ENCODE measurements around the gene ADARB2.

ADARB2 gene

DNA sequence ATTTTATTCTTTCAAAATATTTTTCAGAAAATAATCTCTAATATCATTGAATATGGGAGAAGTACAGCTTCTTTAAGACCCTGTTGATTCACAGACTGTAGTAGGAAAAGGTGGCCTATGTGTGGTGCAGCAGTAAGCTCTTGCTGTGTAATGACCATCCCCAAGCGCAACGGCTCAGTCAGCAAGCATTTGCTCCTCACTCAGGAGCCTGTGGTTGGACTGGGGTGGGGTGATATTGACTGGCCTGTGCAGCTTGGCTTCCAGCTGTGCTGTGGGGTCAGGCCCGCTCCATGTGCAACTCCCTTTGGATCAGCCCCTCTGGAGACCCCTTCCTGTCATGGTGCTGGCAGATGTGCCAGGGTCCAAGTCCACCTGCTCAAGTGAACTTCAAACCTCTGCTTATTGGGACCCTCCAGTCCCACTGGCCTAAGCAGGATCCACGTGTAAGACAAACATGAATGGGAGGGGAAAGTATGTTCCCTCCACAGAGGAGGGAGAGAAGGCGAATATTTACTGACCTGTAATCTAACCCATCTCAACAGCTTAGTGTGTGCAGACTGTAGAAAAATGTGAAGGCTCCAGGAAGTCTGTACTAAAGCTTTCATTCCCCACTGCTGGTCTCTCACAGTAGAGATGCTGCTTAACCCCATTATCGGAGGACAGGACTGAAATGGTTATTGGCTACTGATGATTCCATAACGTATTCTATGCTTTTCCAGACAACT is 441.4 kb downstream of the ADARB2 start:
- DNase-seq (ENCODE audit: low read depth), result no peak
- H3K4me3 ChIP-seq (ENCODE audit: control insufficient read depth, low read depth, low read length), result no peak overlapping the region
- TF ChIP-seq, protein P1, sequence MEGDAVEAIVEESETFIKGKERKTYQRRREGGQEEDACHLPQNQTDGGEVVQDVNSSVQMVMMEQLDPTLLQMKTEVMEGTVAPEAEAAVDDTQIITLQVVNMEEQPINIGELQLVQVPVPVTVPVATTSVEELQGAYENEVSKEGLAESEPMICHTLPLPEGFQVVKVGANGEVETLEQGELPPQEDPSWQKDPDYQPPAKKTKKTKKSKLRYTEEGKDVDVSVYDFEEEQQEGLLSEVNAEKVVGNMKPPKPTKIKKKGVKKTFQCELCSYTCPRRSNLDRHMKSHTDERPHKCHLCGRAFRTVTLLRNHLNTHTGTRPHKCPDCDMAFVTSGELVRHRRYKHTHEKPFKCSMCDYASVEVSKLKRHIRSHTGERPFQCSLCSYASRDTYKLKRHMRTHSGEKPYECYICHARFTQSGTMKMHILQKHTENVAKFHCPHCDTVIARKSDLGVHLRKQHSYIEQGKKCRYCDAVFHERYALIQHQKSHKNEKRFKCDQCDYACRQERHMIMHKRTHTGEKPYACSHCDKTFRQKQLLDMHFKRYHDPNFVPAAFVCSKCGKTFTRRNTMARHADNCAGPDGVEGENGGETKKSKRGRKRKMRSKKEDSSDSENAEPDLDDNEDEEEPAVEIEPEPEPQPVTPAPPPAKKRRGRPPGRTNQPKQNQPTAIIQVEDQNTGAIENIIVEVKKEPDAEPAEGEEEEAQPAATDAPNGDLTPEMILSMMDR (conservative IDR thresholded peaks at IDR 0.05; ENCODE audit: control insufficient read depth, insufficient read depth, low read depth, low read length), result no peak

DNA sequence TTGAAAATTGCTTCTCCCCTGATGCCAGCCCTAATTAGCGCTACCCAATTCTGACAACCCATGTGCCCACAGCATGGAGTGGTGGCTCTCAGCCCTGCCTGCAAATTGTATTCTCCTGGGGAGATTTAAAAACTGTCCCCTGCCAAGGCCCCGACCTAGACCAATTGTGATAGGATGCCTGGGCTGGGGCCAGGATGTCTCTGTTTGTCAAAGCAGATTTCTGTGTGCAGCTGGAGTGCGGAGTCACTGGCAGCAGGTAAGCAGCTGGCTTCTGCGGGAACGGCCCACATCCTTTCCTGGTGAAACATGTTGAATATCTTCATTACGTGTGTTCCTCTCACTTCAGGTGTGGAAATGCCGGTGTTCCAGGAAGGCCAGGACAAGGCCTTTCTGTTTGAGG is 442.6 kb downstream of the ADARB2 start:
- no peak for DNase-seq (ENCODE audit: low read depth)
- TF ChIP-seq, protein P1 (conservative IDR thresholded peaks at IDR 0.05; ENCODE audit: control insufficient read depth, insufficient read depth, low read depth, low read length), result no peak

DNA sequence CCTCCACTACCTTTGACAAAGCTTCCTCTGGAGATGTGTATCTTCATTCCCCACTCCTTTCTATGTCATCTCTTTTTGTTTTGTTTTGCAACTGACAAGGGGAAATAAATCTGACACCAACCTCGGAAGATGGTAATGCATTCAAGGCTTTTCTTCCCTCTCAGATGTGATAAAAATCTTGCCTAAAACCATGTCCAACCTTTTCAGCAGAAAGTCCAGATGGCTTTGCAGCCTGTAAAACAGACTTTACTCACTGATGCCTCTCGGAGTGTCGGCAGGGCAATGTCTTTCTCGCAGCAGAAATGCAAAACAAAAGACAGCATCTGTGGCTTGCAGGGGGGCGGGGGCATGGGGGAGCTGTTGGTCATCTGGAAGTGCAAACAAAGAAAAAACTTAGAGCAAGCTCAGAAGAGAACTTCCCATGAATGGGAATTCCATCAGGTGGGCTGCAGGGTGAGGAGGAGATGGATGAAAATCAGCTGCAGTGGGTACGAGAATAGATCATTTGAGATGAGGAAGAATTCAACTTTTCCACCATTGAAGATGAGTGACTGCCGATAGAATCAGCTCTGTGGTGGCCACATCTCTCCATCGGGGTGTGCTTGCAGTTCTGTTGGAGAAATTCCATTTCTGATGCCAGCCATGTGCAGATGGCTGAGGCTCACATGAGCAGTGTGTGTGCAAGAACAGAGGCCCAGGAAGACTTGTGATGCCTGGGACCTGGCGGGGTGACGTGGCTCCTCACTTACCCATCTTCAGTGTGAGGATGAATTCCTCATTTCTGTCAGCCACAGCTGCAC is 443.5 kb downstream of the ADARB2 start:
- DNase-seq (ENCODE audit: low read depth), result no peak
- TF ChIP-seq, protein P1 (conservative IDR thresholded peaks at IDR 0.05; ENCODE audit: control insufficient read depth, insufficient read depth, low read depth, low read length), result no peak
- no peak overlapping the region for H3K4me3 ChIP-seq (ENCODE audit: control insufficient read depth, low read depth, low read length)

More for the DNA sequence above, 442.6 kb downstream of the ADARB2 start:
- H3K4me3 ChIP-seq (ENCODE audit: control insufficient read depth, low read depth, low read length), result no peak overlapping the region

DNA sequence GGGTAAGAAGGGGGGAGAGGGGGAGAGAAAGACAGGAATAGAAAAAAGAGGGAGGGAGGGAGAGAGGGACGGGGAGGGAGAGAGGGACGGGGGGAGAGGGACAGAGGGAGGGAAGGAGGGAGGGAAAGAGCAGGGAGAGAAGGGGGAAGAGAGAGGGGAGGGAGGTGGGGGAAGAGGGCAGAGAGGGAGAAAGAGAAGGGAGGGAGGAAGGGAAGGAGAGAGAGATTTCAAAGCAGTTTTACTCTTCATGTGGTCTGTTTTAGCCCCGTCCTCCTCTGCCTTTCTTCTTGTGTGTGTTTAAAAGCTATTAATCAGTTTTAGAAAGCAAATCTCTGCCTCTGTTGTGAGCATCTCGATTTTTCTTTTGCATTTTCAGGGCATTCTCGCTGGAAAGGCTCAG is 444.2 kb downstream of the ADARB2 start:
- no peak for DNase-seq (ENCODE audit: low read depth)
- TF ChIP-seq, protein P1 (conservative IDR thresholded peaks at IDR 0.05; ENCODE audit: control insufficient read depth, insufficient read depth, low read depth, low read length), result no peak
- no peak overlapping the region for H3K4me3 ChIP-seq (ENCODE audit: control insufficient read depth, low read depth, low read length)

DNA sequence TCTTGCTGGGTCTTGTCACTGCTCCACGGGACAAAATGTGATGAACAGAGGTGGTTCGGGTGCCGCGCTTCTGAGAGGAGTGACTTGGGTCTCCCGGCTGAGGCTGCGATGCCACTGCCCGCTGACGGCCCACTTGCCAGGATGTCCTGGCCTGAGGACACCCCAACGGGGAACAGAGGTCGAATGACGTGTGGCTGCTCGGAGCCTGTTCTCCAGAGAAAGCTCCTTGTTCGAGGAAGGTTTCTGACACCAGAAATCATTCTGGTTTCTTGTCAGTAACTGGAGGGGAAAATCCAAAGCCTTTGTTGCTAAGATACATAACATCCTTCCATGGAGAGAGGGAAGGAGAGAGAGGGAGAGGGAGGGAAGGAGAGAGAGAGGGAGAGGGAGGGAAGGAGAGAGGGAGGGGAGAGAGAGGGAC is 444.7 kb downstream of the ADARB2 start:
- TF ChIP-seq, protein P1 (conservative IDR thresholded peaks at IDR 0.05; ENCODE audit: control insufficient read depth, insufficient read depth, low read depth, low read length), result no peak
- H3K4me3 ChIP-seq (ENCODE audit: control insufficient read depth, low read depth, low read length), result no peak overlapping the region
- no peak for DNase-seq (ENCODE audit: low read depth)

DNA sequence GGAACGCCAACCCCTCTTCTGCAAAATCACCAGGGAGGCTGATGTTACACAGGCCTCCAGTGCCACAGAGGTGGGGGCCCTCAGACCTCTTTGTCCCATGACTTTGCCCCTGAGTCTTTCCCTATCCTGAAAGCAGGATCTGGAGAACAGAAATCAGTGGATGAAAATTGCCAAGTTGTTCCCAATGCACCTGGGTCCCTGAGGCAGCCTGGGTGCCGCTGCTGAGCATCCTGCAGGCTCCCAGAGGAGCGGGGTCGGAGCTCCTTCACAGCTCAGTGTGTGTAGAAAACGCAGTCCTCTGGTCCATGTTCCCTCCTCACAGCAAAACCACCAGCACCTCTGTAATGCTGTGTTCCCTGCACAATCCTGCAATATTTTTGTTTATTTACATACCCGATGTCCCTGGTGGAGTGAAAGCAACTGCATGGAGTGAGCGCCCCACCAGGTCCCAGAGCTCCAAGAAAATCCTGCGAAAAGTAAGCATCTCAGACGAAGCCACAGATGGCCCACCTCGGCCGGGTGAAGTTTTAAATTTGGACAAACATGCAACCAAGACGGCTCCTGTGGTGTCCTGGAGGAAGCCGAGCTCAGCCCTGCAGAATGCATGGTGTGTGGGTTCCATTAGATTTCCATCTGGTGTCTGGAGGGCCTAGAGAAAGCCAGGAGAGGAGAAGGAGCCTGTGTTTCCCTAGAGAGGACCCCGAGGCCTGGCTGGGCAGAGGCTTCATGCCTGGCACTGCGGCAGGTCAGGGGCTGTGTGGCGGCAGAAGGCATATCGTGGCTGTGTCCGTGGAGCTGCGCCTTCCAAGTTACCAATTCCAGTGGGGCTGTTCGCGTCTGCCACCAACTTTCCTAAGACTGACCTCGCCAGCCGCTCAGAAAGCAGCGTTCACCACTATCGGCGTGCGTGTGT is 445.9 kb downstream of the ADARB2 start:
- H3K4me3 ChIP-seq (ENCODE audit: control insufficient read depth, low read depth, low read length), result no peak overlapping the region
- no peak for DNase-seq (ENCODE audit: low read depth)
- TF ChIP-seq, protein P1 (conservative IDR thresholded peaks at IDR 0.05; ENCODE audit: control insufficient read depth, insufficient read depth, low read depth, low read length), result no peak

All from fibroblast of mammary gland (primary cell).